Activated CD8-positive, alpha-beta memory T cell treated with anti-CD3 and anti-CD28 coated beads, Interleukin-2, amount 50 U/mL, for 4 hours (primary cell): ENCODE measurements around the gene VANGL2.

Experiments
- DNase-seq: peaks from one replicate; pipeline ENCODE4 v3.0.0-alpha.2; 2020

Gene VANGL2

DNA sequence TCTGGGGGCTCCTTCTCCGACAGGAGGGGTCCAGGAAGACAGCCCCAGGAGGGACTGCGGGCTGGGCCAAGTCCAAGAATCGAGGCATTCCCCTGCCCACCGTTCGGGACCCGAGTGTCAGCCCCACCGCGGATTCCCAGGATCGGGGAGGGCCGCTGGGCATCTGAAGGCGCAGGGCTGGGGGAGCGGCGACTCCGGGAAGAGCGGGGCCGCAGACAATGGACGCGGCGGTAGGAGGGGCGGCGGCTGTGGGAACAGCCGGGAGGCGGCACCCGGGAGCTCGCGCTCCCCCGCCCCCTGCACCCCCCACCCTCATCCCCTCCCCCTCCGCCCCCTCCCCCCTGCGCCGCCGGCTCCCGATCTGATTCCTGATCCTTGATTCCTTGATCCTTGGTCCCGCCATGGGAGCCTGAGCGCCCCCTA lies at the start of gene VANGL2:
VANGL2 (plus strand) TSS at position 342 of the 423 bp plus-strand sequence. CDS start 15,274 bp downstream, outside the sequence.
- DNase-seq: peak; percentile 45

DNA sequence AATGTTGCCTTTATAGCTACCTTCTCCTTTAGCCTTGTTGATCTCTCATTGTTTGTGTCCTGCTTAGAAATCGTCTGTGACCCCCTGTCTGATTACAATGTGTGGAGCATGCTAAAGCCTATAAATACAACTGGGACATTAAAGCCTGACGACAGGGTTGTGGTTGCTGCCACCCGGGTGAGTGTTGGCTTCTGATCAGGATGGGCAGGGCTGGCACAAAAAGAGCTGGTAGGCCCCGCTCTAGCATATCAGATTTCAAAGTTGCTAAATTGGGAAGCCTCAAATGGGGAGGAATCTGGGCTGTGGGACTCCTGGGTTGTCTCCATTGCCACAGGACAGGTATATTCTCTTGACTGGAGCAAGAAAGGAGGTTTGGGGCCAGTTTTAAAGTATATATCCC lies 48.7 kb upstream of the VANGL2 start:
- DNase-seq: no peak

- no peak for DNase-seq
Measured at GRCh38 chr1:160352555-160352954, 47.8 kb upstream of the VANGL2 start.

GRCh38 chr1:160353223-160353622 lies 47.1 kb upstream of the VANGL2 start:
- no peak for DNase-seq

- no peak for DNase-seq
Measured at GRCh38 chr1:160354388-160354985, 45.9 kb upstream of the VANGL2 start.

GRCh38 chr1:160357286-160358002 lies 42.9 kb upstream of the VANGL2 start:
- DNase-seq: no peak

- no peak for DNase-seq
Measured at GRCh38 chr1:160358073-160358472, 42.3 kb upstream of the VANGL2 start.

DNA sequence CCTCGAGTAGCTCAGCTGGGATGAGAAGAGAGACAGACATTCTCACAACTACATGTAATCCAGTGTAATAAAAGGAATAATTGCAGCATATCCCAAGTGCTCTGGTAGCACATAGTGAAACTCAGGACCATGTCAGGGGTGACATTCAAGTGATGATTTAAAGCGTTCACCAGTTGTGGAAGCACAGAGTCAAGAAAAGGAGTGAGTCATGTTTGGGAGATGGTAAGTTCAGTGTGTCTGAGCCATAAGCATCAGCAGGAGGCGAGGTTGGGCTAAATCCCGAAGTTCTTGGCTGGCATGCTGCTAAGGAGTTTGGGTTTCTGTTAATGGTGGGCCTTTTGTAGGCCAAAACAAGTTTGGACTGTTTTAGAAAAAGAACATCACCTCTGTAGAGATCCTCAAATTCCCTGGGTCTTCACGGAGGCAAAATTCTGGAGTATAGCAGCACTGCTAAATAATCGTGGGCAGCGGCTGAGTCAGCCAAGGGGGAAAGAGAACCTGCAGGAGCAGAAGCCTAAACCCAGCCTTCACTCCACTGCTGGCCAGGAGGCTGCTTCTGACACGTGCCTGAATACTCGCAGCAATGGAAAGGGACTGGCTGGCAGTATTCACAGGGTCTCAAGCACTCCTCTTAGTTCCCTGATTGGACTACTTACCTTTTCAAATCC lies 40.7 kb upstream of the VANGL2 start:
- no peak for DNase-seq

- DNase-seq: no peak
Measured at GRCh38 chr1:160360227-160360695, 40.1 kb upstream of the VANGL2 start.

DNA sequence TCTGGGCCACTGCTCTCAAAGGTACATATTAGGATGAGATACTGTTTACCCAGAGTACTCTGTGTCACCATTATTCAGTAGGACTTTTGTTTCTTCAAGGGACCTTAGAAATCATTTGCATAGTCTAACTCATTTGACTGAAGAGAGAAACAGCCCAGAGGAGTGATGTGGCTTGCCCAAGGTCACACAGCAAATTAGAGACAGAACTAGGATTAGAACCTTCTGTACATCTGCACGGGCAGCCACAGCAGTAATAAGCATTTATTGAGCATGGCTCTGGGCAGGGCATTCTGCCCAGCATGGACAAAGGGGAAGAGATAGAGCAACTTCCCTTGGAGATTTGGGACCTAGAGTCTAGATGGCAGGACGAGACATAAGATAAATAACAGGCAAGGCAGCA lies 39.2 kb upstream of the VANGL2 start:
- no peak for DNase-seq

- DNase-seq: no peak
Measured at GRCh38 chr1:160361814-160362167, 38.6 kb upstream of the VANGL2 start.

- no peak for DNase-seq
Measured at GRCh38 chr1:160362168-160362957, 38.0 kb upstream of the VANGL2 start.

GRCh38 chr1:160363010-160363409 lies 37.4 kb upstream of the VANGL2 start:
- DNase-seq: no peak

DNA sequence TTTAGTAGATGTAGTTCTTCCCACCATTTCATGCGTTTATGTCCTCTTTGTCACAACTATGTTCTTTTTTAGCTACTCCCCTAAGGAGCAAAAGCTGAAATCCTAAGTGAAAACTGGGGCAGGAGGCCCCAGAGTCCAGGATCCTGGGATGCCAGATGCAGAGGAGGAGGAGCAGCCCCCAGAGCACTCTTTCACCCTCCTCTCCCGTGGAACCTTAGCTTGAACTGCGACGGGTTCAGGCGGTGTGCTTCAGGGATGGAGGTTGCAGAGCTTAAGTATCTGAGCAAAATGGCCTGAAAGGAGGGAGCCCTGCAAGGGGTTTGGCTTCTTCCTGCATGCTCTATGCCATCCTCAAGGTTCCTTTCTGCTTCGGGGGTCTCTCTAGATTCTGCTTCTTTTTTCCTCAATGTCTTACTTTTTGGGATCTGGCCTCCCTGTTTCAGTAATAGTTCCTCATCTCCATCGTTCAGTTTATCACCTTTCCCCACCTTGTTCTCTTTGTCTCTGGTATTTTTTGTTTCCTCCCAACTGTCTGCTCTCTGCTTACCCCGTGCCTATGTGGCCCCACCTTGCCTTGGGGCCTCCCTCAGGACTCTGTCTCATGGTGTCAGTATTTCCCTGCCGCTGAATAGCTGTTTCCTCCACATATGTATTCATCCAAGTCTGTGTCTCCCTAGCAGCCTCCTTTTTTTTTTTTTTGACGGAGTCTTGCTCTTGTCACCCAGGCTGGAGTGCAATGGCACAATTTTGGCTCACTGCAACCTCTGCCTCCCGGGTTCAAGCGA lies 36.2 kb upstream of the VANGL2 start:
- DNase-seq: no peak

GRCh38 chr1:160365325-160365724 lies 35.0 kb upstream of the VANGL2 start:
- DNase-seq: no peak

GRCh38 chr1:160366731-160367515 lies 33.4 kb upstream of the VANGL2 start, which contains the start of gene NHLH1:
NHLH1 (plus strand) TSS chr1:160367071; CDS start chr1:160370732, 3,661 bp downstream.
- no peak for DNase-seq

GRCh38 chr1:160367516-160367900 lies 32.9 kb upstream of the VANGL2 start:
- no peak for DNase-seq

- no peak for DNase-seq
Measured at GRCh38 chr1:160367934-160368923, 32.1 kb upstream of the VANGL2 start.

- no peak for DNase-seq
Measured at GRCh38 chr1:160369087-160369486, 31.3 kb upstream of the VANGL2 start.
